ENCODE data around the gene RAB3D.

GRCh38 chr19:11383706-11384048 is 44.2 kb upstream of the RAB3D start:
- TF ChIP-seq POLR2AphosphoS5 (IDR thresholded peaks at IDR 0.05; ENCODE audit: low read depth): no peak
- no peak for TF ChIP-seq CTCF (IDR thresholded peaks at IDR 0.05; ENCODE audit: insufficient read depth, low read length)

Measured in HL-60 (cell line).